HG03342 (cell line): ENCODE data around the gene USE1.
A peak's percentile ranks its signal among the peaks of the same experiment; 100 is the strongest.

Experiments
- ATAC-seq: cut with Tn5 transposase; IDR thresholded peaks from one replicate; pipeline ENCODE4 v1.9.1; 2021; ENCODE audit warnings: mild to moderate bottlenecking, moderate library complexity; ENCODE audit not compliant: unreplicated experiment

Gene USE1

GRCh38 chr19:17205237-17206140 lies 9.7 kb upstream of the USE1 start:
- ATAC-seq = no peak

GRCh38 chr19:17206736-17207581 lies 8.2 kb upstream of the USE1 start:
- ATAC-seq = no peak

GRCh38 chr19:17209126-17210036 lies 5.8 kb upstream of the USE1 start:
- ATAC-seq = no peak

GRCh38 chr19:17210296-17210695 lies 4.9 kb upstream of the USE1 start:
- ATAC-seq = no peak

- ATAC-seq = no peak
These were observed 3.4 kb upstream of the USE1 start for GRCh38 chr19:17211547-17212446.

GRCh38 chr19:17213334-17213733 lies 1.8 kb upstream of the USE1 start:
- no peak for ATAC-seq

GRCh38 chr19:17214508-17215126 lies 540 bp upstream of the USE1 start:
- ATAC-seq = no peak

- ATAC-seq = no peak
These were observed 1.0 kb downstream of the USE1 start for GRCh38 chr19:17216058-17216670.

- ATAC-seq = no peak
These were observed 4.1 kb downstream of the USE1 start for GRCh38 chr19:17219286-17219685.

GRCh38 chr19:17220207-17220758 lies 5.1 kb downstream of the USE1 start:
- ATAC-seq = no peak

- no peak for ATAC-seq
These were observed 9.9 kb downstream of the USE1 start for GRCh38 chr19:17225053-17225452.

- peak; percentile 87 for ATAC-seq
These were observed 11.1 kb downstream of the USE1 start, which contains the start of gene OCEL1 for GRCh38 chr19:17226002-17226933. TSS of gene OCEL1 (plus strand) at chr19:17226226. CDS start at chr19:17226248, 22 bp downstream.

- no peak for ATAC-seq
These were observed 12.7 kb downstream of the USE1 start for GRCh38 chr19:17227798-17228367.

GRCh38 chr19:17229890-17230289 lies 14.7 kb downstream of the USE1 start:
- no peak for ATAC-seq

GRCh38 chr19:17232258-17232657 lies 17.1 kb downstream of the USE1 start:
- ATAC-seq = no peak

- ATAC-seq = peak; percentile 47
These were observed 19.7 kb downstream of the USE1 start for GRCh38 chr19:17234911-17235299.
